Natural killer cell (primary cell): ENCODE results near the gene GZMH. TPM values are rescaled to one million over a fixed set of nuclear protein-coding genes. Genes with fewer than 3 reads are reported as not detected.

Experiments used
- total RNA-seq, 4 donors: library from RNA; stranded (reverse); fragments of 120-200 nt in 1 of 4; gene quantifications; one replicate each; pipeline versions ENCODE4 v1.2.3 to v1.2.4, GENCODE V29; 2013 to 2022

Gene GZMH
- total RNA-seq, 3 donors from 2014 or later (not counting 1 experiment from before 2014, with no cell fraction given), result 236 to 677 (median 284) TPM

Other genes with a start within 250 kb of the GZMH start
- not detected for gene NFATC4, start 241.5 kb downstream of the GZMH start, total RNA-seq
- under 1 TPM; 0.23 to 0.53 (median 0.42) TPM for gene NYNRIN, start 210.7 kb downstream of the GZMH start, total RNA-seq
- 1 to 10 TPM in 2 of 3 donors, under 1 TPM in 1; 0.75 to 1.5 (median 1.1) TPM for gene CBLN3, start 180.0 kb downstream of the GZMH start, total RNA-seq
- gene KHNYN, start 179.7 kb downstream of the GZMH start, total RNA-seq, result 100 to 1,000 TPM; 106 to 141 (median 116) TPM
- 100 to 1,000 TPM in 2 of 3 donors, 10 to 100 TPM in 1; 97.1 to 106 (median 100) TPM for gene SDR39U1, start 166.9 kb downstream of the GZMH start, total RNA-seq
- gene CMA1, start 101.4 kb downstream of the GZMH start, total RNA-seq, result under 1 TPM in 1 of 3 donors, not detected in 2; 0.63 TPM
- 1 to 10 TPM in 1 of 3 donors, under 1 TPM in 1, not detected in 1; 0.43 to 1.0 TPM for gene CTSG, start 33.4 kb downstream of the GZMH start, total RNA-seq
- 1,000 to 10,000 TPM; 1,176 to 1,565 (median 1,384) TPM for gene GZMB, start 24.5 kb upstream of the GZMH start, total RNA-seq